ENCODE results near the gene CMTM3.
"Not testable (repeated sequence)": the region's sequence is repeated elsewhere in the genome, so short reads cannot be mapped to it uniquely, and the experiment has no call there.

The CMTM3 gene

GRCh38 chr16:66585481-66586239 is 18.8 kb upstream of the CMTM3 start:
- DNase-seq: no peak

DNA sequence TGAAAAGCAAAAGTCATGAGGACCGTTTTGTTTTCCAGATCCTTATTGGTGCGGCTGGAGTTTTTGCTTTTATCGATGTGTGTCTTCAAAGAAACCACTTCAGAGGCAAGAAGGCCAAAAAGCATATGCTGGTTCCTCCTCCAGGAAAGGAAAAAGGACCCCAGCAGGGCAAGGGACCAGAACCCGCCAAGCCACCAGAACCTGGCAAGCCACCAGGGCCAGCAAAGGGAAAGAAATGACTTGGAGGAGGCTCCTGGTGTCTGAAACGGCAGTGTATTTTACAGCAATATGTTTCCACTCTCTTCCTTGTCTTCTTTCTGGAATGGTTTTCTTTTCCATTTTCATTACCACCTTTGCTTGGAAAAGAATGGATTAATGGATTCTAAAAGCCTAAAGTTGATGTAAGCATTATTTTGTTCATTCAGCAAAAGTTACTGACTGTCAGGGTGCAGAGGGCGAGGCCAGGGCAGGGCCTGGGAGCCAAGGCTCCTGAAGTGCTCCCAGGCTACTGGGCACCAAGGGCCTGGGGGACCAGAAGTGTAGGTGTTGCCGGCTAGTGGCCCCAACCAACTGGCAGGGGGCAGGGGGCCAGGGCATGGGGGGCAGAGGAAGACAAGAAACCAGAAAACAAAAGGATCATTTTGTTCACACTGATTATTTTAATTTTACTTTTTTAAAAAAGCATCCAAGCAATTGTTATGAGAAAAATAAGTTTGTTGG is 16.5 kb upstream of the CMTM3 start:
- no peak for DNase-seq

GRCh38 chr16:66588981-66589713 is 15.4 kb upstream of the CMTM3 start:
- DNase-seq: peak; percentile 60

DNA sequence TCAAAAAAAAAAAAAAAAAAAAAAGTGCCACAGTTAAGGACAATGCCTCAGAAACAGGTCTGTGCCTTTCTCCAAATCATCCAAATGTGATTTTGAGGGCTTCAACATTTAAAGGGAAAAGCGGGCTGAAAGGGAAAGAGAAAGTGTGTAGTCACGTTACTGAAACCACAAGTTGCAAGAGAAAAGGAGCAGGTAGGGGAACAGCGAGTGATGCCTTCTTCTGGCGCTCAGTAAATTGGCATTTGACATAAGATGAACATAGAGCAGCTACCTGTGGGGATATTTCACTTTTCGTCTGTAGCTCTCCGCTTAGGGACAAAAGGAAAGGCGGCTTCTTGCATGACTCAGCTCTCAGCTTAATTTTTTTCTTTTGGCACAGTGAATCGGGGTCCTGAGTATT is 14.2 kb upstream of the CMTM3 start:
- peak; percentile 62 for DNase-seq

GRCh38 chr16:66591018-66591417 is 13.5 kb upstream of the CMTM3 start:
- DNase-seq: no peak

DNA sequence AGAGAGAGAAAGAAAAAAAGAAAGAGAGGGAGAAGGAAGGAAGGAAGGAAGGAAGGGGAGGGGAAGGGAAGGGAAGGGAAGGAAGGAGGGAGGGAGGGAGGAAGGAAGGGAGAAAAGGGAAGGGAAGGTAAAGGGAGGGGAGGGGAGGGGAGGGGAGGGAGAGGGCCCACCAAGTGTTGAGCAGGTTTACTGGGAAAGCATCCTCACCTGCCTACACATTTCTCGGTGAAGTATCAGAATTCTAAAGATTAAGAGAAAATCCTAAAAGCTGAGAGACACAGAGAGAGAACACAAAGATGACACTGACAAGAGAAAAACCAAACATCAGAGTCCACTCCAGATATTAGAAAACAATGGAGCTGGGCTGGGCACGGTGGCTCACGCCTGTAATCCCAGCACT is 12.3 kb upstream of the CMTM3 start:
- no peak for DNase-seq

DNA sequence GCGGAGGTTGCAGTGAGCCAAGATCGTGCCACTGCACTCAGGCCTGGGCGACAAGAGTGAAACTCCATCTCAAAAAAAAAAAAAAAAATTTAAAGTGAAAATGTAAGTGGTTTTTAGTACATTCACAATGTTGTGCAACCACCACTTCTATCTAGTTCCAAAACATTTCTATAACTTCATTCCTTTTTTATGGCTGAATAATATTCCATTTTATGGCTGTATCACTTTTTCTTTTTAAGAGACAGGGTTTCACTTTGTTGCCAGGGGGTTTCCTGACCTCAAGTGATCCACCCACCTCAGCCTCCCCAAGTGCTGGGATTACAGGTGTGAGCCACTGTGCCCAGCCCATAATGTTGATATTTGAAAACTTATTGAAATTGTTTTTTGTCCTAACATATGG is 11.7 kb upstream of the CMTM3 start:
- DNase-seq: no peak

GRCh38 chr16:66594739-66595138 is 9.8 kb upstream of the CMTM3 start:
- no peak for DNase-seq

GRCh38 chr16:66596559-66596958 is 7.9 kb upstream of the CMTM3 start:
- not testable (repeated sequence) for DNase-seq

DNA sequence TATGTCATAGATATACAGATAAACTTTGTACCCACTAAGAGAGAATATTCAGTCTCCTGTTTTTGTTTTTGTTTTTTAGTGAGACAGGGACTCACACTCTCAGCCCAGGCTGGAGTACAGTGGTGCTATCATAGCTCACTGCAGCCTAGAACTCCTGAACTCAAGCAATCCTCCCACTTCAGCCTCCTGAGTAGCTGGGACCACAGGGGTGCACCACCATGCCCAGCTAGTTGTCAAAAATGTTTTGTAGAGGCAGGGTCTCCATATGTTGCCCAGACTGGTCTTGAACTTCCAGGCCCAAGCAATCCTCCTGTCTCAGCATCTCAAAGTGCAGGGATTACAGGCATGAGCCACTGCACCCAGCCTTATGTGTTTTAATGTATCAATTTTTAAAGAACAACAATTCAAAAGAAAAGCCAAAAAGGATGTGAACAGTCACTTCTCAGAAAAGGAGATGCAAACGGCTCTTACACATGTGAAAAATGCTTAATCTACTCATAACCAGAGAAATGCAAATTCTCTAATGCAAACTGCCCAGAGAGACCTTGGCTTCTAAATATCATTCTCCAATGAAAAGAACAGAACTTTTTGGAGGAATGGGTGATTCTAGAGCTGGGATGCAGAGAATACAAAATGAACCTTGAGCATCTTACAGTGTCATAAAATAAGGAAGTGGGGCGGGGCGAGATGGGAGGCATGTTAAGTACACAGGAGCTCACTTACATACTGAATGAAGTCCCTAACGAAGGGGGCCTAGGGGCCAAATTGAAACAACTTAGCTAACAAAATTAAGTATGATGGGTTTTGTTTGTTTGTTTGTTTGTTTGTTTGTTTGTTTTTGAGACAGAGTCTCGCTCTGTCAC is 7.3 kb upstream of the CMTM3 start:
- DNase-seq: no peak

- DNase-seq: no peak
These were observed 6.4 kb upstream of the CMTM3 start for GRCh38 chr16:66598111-66598510.

DNA sequence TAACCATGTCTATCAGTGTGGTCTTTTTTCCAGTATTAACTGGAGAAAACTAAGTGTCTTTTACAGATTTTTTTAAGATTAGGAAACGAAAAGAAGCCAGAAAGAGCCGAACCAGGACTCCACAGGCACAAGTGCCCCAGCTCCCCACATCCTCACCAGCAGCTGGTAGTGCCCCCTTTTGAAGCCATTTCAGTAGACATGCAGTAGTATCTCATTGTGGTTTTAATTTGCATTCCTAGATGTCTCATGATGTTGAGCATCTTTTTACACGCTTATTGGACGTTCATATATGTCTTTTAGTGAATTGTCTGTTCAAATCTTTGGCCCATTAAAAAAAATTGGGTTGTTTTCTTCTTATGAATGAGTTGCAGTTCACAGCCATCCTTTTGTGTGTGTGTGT is 4.8 kb upstream of the CMTM3 start:
- no peak for DNase-seq

DNA sequence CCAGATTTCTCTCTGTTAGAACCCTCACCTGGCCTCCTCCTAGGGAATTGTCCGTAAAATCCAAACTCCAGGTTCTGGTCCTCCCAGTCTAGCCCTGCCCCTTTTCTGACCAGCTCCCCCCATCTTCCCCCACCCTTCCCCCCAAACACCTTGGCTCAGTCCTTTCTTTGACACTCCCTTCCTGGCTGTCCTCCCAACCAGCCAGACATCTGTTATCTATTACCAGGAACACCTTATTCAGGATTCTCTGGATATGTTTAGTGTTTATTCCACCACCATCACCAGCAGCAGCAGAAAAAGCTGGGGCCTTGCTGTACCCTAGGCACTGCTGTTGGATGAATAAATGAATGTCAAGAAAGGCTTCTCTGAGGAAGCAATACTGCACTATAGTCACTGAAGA is 4.0 kb upstream of the CMTM3 start:
- no peak for DNase-seq

DNA sequence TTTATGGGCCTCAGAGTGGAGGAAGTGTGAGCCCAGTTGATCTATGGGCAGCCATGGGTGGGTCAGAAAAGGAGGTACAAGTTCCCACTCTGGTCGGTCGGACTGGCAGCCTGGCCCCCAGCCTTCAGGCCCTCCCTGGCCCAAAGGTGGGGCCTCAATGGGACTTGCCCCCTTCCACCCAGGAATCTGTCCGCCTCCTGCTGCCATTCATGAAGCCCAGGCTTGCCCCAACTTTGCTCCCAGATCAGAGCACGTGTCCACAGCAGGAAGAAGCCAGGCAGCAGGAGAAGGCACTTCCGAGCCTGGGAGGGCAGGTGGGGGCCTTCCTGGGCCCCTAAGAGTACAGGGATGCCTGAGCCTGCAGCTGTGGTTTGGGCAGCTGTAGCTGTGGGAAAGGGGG is 3.0 kb upstream of the CMTM3 start:
- DNase-seq: no peak

DNA sequence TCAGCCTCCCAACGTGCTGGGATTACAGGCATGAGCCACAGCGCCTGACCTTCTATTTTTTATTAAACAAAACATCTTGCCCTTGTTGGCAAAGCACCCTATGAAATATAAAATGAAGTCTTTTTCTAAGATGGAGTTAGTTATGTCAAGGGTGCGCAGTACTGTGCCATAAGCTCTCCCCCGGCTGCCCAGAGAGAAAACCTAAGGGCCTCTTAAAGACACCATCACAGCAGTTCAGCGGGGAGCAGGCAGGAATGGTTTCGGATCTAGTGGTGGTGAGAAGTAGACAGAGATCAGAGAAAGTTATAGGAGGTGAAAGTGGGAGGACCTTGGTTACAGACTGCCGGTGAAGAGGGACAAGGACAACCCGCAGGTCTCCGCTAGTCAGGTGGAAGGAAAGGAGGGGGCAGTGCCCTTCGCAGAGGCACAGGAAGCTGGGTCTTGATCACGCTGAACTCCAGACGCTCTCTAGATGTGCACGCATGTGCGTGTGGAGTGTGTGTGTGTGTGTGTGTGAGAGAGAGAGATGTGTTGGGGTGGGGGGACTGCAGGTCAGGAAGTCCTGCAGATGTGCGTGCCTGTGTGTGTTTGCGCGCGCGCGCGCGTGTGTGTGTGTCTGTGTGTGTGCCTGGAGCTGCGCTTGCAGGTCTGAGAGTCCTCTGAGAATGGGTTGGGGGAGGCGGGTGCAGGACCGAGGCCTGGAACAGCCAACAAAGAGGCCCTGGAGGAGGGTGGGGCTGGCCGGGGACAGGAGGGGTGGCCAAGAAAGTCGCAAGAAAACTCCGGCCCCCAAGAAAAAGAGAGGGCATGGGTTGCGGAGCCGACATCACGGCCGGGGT is 748 bp upstream of the CMTM3 start:
- DNase-seq: peak; percentile 79

DNA sequence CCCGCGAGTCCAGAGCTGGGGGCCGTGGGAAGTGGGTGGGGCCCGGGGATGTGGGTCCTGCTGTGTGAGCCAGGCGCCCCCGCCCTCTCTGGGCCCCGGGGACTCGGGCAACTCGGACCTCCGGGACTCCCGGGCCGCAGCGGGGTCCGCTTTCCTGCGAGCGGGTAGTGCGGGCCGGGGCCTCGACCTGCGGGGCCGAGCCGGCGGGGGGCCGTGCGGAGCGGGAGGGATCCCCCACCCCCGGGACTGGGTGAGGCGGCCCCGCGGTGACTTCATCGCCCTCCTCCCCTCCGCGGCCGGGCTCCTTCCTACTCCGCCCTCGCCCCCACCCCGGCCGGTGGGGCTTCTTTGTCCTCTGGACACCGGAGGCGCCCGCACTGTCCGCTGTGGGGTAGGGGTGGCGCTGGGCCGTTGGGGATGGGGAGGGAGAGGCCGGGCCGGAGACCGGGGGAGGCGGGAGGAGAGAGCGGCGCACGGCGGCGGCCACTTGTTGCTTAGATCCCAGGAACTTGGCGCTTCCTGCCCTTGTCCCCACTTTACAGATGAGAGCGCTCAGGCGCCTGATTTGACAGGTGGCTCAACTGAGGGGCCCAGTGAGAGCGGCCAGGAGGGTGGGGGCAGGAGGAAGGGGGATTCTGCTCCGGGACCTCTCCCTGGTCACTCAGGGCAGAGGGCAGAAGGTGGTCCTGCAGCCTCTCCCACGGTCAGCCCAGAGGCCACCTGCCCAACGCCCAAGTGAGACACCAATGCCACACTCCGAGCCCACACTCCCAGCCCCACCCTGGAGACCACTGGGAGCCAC is 874 bp downstream of the CMTM3 start:
- no peak for DNase-seq

GRCh38 chr16:66605979-66606751 is 1.7 kb downstream of the CMTM3 start:
- no peak for DNase-seq

DNA sequence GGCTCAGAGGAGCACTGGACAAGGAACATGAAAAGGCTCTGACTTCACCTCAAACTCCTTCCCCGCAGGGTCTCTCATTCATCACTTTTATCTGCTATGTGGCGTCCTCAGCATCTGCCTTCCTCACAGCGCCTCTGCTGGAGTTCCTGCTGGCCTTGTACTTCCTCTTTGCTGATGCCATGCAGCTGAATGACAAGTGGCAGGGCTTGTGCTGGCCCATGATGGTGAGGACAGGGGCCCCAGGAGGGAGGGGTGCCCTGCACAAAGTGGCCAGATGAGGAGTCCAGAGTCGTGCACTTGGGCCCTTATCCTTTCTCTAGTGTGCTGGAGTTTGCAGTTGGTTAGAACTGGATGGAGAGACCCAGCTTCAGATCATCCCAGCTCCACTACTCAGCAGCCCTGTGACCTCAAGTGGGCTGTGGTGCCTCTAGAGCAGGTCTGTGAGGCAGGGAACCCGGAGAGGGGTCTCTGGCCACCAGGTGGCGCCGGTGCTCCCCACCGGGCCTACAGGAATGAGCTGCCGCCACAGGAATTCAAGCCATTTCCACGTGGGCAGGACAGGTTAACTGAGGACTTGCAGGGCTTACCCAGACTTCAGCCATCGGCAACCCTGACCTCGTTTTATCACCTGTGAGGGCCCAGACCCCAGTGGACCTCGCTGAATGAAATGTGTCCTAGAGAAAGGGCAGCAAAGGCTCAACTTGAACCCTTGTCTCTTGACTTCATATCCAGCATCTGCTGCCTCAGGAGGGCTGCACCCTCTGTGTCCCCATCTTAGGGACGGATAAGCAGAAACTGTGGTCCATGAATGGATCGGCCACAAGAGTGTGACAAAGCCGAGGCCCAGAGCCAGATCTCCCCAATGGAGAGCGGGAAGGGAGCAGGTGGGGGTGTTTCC is 4.0 kb downstream of the CMTM3 start:
- DNase-seq: peak; percentile 94

- no peak for DNase-seq
These were observed 4.6 kb downstream of the CMTM3 start for GRCh38 chr16:66609139-66609510.

Measured in RPMI8226 (cell line).